Liver (tissue), 3 donors: ENCODE measurements around the gene TRIM8.

Source experiments
- ATF3 ChIP-seq: IDR thresholded peaks from 2 replicates; pipeline ENCODE4 v1.6.1; 2016; ENCODE audit warnings: antibody characterized with exemption
- EGR1 ChIP-seq, 2 donors: IDR thresholded peaks; 2 replicates each; pipeline ENCODE4 v1.6.1; 2016 to 2018; ENCODE audit warnings: antibody characterized with exemption in 2 of 2, low read depth in 2 of 2
- FOXA1 ChIP-seq: IDR thresholded peaks from 2 replicates; pipeline ENCODE4 v1.6.1; 2016; ENCODE audit warnings: antibody characterized with exemption
- MAX ChIP-seq: IDR thresholded peaks from 2 replicates; pipeline ENCODE4 v1.6.1; 2016; ENCODE audit warnings: antibody characterized with exemption
- RAD21 ChIP-seq, 2 donors: IDR thresholded peaks; 2 replicates each; pipeline ENCODE4 v1.6.1; 2016; ENCODE audit warnings: antibody characterized with exemption in 2 of 2, mild to moderate bottlenecking in 2 of 2
- REST ChIP-seq: IDR thresholded peaks from 2 replicates; pipeline ENCODE4 v1.6.1; 2016; ENCODE audit warnings: antibody characterized with exemption, mild to moderate bottlenecking
- RXRA ChIP-seq, 2 donors: IDR thresholded peaks; 2 replicates each; pipeline ENCODE4 v1.6.1; 2017 to 2018; ENCODE audit warnings: antibody characterized with exemption in 2 of 2, mild to moderate bottlenecking in 1 of 2
- YY1 ChIP-seq: IDR thresholded peaks from 2 replicates; pipeline ENCODE4 v1.6.1; 2016; ENCODE audit warnings: antibody characterized with exemption, mild to moderate bottlenecking
- TF ChIP-seq, protein P1 (sequence below): fragments of 150-350 bp; IDR thresholded peaks from 2 replicates; pipeline ENCODE4 v1.5.1; 2017; ENCODE audit warnings: improper control_type of control experiment, low read depth, low read length; ENCODE audit not compliant: missing input control
- donor health status: healthy.
- donor health status: healthy.

GRCh38 chr10:102645388-102645740 is 1.1 kb downstream of the TRIM8 start:
- TF ChIP-seq, protein P1, sequence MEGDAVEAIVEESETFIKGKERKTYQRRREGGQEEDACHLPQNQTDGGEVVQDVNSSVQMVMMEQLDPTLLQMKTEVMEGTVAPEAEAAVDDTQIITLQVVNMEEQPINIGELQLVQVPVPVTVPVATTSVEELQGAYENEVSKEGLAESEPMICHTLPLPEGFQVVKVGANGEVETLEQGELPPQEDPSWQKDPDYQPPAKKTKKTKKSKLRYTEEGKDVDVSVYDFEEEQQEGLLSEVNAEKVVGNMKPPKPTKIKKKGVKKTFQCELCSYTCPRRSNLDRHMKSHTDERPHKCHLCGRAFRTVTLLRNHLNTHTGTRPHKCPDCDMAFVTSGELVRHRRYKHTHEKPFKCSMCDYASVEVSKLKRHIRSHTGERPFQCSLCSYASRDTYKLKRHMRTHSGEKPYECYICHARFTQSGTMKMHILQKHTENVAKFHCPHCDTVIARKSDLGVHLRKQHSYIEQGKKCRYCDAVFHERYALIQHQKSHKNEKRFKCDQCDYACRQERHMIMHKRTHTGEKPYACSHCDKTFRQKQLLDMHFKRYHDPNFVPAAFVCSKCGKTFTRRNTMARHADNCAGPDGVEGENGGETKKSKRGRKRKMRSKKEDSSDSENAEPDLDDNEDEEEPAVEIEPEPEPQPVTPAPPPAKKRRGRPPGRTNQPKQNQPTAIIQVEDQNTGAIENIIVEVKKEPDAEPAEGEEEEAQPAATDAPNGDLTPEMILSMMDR = no peak
- TF ChIP-seq REST (peak; percentile 88), ATF3 (peak; percentile 34), RXRA (IDR thresholded peaks at IDR 0.05) (peak; percentile 75 to 82), EGR1 (IDR thresholded peaks at IDR 0.05; ENCODE audit: low read depth in 2 of 2) (no peak), FOXA1 (no peak), YY1 (peak; percentile 97), MAX (peak; percentile 60), RAD21 (IDR thresholded peaks at IDR 0.05) (no peak)
